GM19239 (cell line): ENCODE results near the gene FGFBP2.
"Not testable (repeated sequence)": the region's sequence is repeated elsewhere in the genome, so short reads cannot be mapped to it uniquely, and the experiment has no call there.

ENCODE experiments used
- DNase-seq: peaks from one replicate; pipeline ENCODE4 v3.0.0; 2011; ENCODE audit warnings: low spot score; ENCODE audit not compliant: insufficient read length
- FAIRE-seq: peaks from 2 replicates; lab custom pipeline; 2011; peaks lifted over from hg19 to GRCh38; lab: Jason Lieb, UNC

The FGFBP2 gene

DNA sequence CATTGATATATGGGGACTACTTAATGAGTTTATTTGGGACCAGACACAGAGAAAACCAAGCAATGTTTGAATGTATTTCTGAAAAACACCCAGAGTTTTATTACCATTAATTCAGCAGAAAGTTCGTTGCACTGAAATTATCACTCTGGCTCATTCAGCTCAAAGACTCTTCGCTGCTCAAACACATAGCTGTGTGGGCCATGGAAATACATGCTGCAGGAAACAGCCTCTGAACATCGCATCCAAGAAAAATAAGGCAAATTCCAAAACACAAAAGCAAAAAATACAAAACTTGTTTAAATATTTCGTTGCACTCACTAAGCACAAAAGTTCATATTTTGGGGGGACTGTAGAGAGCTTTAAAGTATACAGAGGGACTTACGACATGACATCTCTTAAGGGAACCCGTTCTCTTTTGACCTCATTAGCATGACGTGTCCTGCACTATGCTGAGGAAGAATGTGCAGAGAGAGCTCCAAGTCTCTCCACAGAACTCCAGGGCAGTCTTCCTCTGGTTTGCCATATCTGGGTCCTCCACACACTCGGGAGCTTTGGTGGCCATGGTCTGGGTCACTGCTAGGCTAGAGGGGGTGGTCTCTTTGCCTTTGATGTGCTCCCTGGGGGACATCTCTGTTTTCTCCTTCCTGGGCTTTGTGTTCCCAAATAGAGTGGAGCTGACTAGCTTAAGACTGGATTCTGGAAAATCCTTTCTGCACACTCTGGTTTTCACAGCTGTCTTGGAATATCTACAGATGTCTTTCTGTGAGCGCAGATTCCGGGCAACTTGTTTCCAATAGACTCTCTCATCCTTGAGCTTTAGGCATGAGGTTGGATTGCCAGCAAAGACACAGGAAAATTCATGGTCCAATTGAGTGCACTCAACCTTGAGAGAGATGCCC, 27.2 kb downstream of the FGFBP2 start:
- FAIRE-seq (no peak), DNase-seq (no peak)

GRCh38 chr4:15934259-15934658, 28.7 kb downstream of the FGFBP2 start:
- no peak for DNase-seq
- FAIRE-seq = no peak

- FAIRE-seq (no peak), DNase-seq (no peak)
These were observed 31.3 kb downstream of the FGFBP2 start for GRCh38 chr4:15931451-15932210.

DNA sequence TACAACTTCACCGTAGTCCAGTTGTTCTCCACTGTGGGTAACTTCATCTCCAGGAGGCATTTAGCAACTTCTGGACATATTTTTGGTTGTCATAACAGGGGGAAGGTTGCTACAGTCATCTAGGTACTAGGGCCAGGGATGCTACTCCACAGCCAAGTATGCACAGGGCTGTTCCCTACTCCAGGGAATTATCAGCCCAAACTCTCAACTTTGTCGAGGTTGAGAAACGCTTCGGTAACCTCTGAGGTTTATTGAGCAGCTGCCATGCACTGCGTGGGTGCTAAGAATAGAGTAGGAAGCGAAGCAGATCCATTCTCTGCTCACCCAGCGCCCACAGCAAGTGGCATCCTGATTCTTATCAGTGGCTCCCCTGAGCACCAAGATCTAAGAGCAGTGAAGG, 32.7 kb downstream of the FGFBP2 start:
- DNase-seq (no peak), FAIRE-seq (no peak)

GRCh38 chr4:15929540-15929939, 33.4 kb downstream of the FGFBP2 start:
- no peak for FAIRE-seq
- no peak for DNase-seq

GRCh38 chr4:15928883-15929282, 34.1 kb downstream of the FGFBP2 start:
- FAIRE-seq = no peak
- DNase-seq = no peak

DNA sequence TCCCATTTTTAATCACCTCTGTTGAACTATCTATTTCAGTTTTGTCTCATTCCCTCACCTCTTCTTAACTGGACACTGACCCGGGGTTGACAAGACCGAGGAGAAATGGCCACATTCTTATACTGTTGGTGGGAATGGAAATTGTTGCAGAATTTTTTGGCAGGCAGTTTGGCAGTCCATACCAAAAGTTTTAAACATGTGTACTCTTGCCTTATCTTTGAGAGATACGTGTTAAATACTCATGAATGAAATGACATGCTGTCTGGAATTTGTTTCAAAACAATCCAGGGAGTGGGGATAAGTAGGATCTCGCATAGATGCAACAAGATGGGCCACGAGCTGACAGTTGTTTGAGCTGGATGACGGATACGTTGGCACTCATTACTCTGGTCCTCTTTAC, 36.5 kb downstream of the FGFBP2 start:
- DNase-seq (no peak), FAIRE-seq (no peak)

DNA sequence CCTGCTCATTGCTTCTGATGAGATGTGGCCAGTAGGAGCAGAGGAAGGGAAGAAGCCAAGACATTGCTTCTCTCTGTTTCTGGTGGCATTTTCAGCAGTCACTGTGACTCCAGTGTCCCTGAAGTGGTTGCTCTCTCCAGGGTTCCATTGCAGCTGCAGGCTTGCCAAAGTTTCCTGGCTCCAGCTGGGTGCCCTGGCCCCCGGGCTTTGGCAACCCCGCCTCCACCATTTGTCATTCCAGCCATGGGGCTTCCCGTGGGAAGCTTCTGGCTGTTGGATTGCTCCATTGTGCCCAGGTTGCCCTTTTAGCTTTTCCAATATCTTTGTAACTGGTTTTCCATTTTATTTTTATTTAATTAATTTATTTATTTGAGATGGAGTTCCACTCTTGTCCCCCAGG, 37.1 kb downstream of the FGFBP2 start:
- no peak for DNase-seq
- FAIRE-seq = no peak

GRCh38 chr4:15921592-15921932, 41.4 kb downstream of the FGFBP2 start:
- FAIRE-seq (no peak), DNase-seq (no peak)

DNA sequence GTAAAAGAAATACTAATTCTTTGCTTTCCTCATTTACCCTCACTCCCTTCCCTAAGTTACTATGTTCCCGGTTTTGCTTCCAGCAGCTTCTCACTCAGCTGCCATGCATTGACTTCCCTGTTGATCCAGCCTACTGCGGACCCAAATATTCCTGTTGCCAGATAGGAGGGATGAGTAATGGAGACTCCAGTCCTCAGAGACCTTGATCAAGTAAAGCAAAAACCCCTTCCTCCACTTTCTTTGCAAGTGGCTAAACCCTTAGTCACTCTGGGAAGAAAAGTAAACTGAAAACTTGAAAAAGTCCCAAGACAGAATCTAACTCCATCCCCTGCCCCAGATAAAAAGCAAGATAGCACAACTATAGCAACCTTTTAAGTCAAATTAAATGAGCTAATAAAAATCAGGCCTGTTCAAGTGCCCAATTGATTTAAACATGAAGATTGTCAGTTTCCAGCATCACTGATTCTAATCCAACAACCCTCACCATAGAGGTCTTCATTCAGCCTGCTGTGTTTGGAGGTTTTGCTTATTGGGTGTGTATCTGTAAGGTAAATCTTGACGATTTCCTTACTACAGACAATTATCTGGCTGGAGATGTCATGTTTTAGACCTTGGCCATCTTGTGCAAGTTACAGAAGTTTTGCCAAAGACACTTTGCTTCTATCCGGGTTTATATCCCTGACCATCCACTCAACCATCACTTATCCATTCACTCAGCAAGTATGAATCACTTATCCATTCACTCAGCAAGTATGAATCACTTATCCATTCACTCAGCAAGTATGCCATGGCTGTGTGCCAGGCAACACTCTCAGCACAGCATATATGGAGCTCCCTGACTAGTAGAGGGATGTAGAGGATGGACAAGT, 42.0 kb downstream of the FGFBP2 start:
- DNase-seq (no peak), FAIRE-seq (no peak)

DNA sequence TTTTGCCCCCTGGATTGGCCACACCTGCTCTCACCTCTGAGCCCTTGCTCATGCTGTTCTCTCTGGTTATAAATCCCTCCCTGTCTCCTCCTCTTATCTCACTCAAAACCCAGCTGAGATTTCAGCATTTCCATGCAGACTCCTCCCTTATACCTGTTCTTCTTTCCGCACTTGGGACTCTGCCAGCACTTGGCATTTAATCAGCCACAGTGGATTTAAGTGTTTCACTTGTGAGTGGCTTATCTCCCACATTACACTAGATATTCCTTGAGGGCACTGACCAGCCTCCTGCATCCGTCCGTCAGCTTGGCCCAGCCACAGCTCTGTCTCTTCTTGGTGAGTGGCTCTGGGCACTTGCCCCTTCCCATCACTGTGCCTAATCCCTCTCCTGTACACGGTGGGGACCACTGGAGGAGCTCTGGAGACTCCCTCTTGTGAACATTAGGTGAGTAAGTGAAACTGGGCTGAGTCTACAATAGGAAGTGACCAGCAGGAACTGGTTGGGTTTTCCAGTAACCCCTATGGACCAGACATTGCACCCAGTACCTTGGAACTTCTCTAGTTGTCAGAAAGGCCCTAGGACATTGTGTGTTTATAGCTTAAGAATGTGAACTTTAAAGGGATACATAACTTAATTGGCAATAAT, 44.4 kb downstream of the FGFBP2 start:
- no peak for DNase-seq

DNA sequence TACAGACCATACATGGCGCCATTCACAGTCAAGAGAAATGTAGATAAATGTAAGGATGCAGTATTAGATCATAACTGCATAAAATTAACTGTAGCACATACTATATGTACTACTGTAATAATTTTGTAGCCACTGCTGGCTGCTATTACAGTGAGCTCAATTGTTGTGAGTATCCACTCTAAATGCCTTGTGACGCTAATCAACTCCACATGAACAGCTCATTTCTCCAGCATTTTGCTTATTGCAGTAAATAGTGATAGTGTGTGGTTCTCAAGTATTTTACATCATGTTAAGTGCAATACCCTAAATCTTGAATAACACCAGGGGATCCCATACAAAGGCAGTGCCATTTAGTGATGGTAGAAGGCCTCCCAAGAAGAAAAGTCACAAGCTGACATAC, 45.7 kb downstream of the FGFBP2 start:
- no peak for DNase-seq
- FAIRE-seq = no peak

More for the DNA sequence above, 44.4 kb downstream of the FGFBP2 start:
- no peak for FAIRE-seq

- not testable (repeated sequence) for DNase-seq, FAIRE-seq
These were observed 46.6 kb downstream of the FGFBP2 start for GRCh38 chr4:15916358-15916757.

DNA sequence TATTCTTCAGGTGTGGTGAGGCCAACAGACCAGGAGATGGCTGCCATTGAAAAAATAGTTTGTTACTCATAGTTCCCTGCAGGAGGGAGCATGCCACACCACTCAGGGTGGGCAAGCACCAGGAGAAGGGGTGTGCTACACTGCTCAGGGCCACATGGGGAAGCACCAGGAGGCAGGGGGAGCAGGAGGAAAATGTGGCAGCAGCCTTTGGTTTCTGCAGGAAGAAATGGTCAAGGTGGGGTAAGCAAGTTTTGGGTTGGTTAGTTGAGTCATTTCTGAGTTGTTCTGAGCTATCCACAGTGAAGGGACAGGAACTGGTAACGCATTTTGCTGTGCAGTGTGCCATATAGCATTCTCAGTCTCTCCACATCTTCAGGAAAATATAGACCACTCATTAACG, 48.2 kb downstream of the FGFBP2 start:
- DNase-seq = no peak
- no peak for FAIRE-seq

DNA sequence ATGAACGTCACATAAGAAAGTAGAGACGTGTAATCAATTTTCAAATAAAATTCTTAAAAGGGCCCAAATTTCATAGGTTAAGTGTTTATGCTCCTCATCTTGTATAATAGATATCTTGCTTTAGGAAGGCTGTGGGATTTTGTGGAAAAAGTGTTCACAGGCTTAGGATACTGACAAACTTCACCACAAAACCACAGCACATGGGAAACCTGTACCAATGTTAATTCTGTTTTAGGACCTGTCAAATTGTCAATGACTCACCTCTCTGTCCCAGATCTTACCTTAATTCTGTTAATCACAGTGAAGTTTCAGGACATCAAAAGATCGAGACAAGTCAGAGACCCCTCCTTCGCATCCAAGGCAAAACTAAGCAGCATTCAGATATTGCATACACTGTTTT, 48.7 kb downstream of the FGFBP2 start:
- no peak for DNase-seq

GRCh38 chr4:15913631-15913970, 49.4 kb downstream of the FGFBP2 start:
- DNase-seq (no peak), FAIRE-seq (no peak)

More for the DNA sequence above, 48.7 kb downstream of the FGFBP2 start:
- FAIRE-seq = no peak

DNA sequence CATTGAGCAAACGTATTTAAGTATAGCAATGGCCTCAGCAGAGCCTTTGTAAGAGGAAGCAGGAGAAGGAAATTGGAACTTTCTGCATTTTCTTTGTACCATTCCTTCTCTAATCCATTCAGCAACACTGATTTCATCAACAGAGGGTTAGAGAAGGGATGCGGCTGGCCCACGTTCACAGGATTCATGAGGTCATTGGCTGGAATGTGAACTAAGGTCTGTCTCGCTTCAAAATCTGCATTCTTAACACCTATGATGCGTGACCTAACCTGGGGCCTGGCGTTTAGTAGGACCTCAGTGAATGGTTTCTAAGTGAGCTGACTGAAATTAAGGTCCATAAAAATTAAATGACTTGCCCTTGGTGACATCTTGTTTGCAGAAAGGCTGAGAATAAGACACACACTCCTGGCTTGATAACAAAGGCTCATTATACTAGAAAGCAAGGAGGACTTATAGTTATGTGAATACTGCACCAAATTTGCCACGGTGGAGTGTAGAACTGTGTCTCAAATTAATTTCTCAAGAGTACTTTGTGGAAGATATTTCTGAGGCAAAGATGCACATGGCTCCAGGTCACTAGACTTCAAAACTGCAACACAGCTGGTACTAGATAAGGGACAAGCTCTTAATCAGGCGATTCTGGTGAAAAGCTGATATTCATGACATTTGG, 49.9 kb downstream of the FGFBP2 start:
- no peak for DNase-seq

GRCh38 chr4:15912236-15912635, 50.7 kb downstream of the FGFBP2 start:
- no peak for DNase-seq
- FAIRE-seq = no peak

More for the DNA sequence above, 49.9 kb downstream of the FGFBP2 start:
- no peak for FAIRE-seq
